Mesodermal cell (in vitro differentiated cells): Measurements from ENCODE around the gene SEC14L5.
"Not testable (repeated sequence)": the region's sequence is repeated elsewhere in the genome, so short reads cannot be mapped to it uniquely, and the experiment has no call there.

ENCODE experiments used
- H3K27ac ChIP-seq: 2 replicates; pipeline ENCODE4 v1.7.0; 2013; ENCODE audit warnings: mild to moderate bottlenecking, low read depth, low read length, moderate library complexity; ENCODE audit not compliant: severe bottlenecking
- H3K36me3 ChIP-seq: 2 replicates; pipeline ENCODE4 v1.7.1; 2013; ENCODE audit warnings: mild to moderate bottlenecking, low read length, moderate library complexity; ENCODE audit not compliant: control insufficient read depth, insufficient read depth
- H3K4me1 ChIP-seq: one replicate; pipeline ENCODE4 v1.7.1; 2013; ENCODE audit warnings: mild to moderate bottlenecking, low read length; ENCODE audit not compliant: insufficient read depth, control insufficient read depth, poor library complexity, severe bottlenecking
- H3K4me3 ChIP-seq: 2 replicates; pipeline ENCODE4 v1.7.0; 2013; ENCODE audit warnings: low read length, control low read depth, mild to moderate bottlenecking; ENCODE audit not compliant: insufficient read depth, poor library complexity, severe bottlenecking; ENCODE audit errors: extremely low read depth
- H3K9me3 ChIP-seq: 2 replicates; pipeline ENCODE4 v1.7.1; 2013; ENCODE audit warnings: mild to moderate bottlenecking, low read length, moderate library complexity; ENCODE audit not compliant: control insufficient read depth
- WGBS, 2 experiments: methylation state at CpG; one replicate each; pipeline ENCODE4 v1.1.5; 2013; ENCODE audit warnings: missing lambda C conversion rate in 2 of 2; ENCODE audit not compliant: insufficient coverage in 2 of 2; 5-methylcytosine and 5-hydroxymethylcytosine counted together

Gene SEC14L5

DNA sequence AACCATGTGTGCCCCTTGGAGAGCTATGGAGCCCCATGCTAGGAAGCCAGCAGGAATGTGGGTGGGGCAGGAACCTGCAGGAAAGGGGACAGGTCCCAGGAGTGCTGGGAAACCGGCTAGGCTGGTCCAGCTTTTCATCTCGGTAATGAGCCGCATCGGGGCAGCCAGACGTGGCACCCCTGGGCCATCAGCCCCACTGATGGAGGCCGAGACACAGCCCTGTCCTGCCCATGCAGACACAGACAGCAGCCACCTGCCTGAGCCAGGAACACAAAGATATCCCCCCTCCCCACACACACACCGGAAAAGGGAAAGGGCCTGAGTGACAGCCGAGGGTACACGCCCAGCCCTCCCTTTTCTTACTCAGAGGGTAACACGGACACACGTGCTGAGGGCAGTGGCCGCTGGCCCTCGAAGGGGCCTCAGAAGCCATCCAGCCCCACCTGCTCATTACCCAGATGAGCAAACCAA lies 39.3 kb upstream of the SEC14L5 start:
- Histone ChIP-seq H3K36me3 (no peaks in the 10 kb centered on the region), H3K4me3 (no peak overlapping the region), H3K9me3 (no peaks in the 10 kb centered on the region), H3K4me1 (peaks cover 7% of the 10 kb centered on the region), H3K27ac (no peak overlapping the region)
- 60 to 70% methylated on average over 2 to 8 of the region's 13 CpGs for WGBS, 2 experiments

DNA sequence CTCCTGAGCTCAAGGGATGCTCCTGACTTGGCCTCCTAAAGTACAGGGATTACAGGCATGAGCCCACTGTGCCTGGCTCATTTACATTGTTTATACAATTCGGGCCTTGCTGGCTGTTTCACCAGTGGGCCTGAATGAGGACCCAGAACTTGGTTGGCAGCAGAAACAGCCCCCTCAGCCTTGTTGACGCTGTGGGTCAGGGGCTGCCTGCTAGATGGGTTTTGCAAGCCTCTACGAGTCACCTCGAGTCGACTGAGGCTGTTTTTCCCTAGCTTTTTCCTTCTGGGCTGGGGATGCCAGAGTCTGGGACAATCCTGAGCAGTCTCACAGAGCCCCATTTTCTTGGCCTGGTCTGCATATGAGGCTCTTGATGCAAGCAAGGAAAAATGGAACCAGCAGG lies 37.3 kb upstream of the SEC14L5 start:
- Histone ChIP-seq H3K27ac (no peak overlapping the region), H3K4me3 (no peak overlapping the region), H3K4me1 (peaks cover 7% of the 10 kb centered on the region), H3K36me3 (no peaks in the 10 kb centered on the region), H3K9me3 (no peaks in the 10 kb centered on the region)
- WGBS, 2 experiments: 79 to 90% methylated on average over 5 of the region's 5 CpGs

DNA sequence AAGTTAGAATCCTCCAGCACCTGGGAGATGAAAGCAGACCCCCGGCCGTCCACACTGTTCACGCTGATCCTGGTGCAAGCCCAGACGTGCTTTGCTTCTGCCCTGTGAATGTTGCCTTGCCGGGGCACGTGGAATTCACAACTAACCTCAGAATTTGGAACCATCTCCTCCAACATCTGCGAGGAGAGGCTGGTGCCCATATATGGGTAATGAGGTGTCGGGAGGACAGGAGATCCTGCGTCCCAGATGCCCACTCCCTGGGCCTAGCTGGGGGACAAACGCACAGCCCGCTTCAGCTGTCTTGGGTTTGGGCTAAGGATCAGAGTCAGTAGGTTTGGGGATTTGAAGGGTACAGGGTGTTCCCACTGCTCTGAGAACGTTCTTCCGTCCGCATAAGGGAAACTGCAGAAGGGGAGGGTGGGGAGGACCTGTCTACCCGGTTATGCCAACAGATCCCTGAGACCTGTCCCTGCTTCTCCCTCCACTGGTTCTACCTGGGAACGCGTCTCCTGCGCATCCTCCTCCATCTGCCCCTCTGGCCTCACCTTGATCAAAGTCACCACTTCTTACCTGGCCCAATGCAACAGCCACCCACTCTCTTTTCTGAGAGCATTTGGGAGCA lies 35.3 kb upstream of the SEC14L5 start:
- Histone ChIP-seq H3K36me3 (no peaks in the 10 kb centered on the region), H3K4me1 (peaks cover 7% of the 10 kb centered on the region), H3K9me3 (peaks cover 10% of the 10 kb centered on the region), H3K4me3 (no peak overlapping the region), H3K27ac (no peak overlapping the region)
- WGBS, 2 experiments: 88 to 90% methylated on average over 15 to 16 of the region's 18 CpGs

DNA sequence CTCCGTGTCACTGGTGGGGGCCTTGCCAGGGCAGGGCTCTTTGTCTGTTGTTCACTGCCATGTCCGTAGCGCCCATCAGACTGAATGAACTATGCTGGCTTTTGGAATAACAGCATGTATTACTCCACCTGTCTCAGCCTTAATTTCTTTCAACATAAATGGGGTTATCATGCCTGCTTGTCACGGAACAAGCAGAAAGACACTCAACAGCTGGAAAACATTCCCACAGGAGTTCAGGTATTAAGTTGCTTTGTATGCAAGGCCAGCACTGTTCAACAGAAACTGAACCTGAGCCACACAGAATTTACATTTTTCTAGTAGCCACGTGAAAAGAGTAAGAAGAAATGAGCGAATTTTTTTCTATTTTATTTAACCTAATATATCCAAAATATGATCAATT lies 34.3 kb upstream of the SEC14L5 start:
- H3K36me3 ChIP-seq: no peaks in the 10 kb centered on the region
- 91 to 97% methylated on average over 3 of the region's 6 CpGs for WGBS, 2 experiments
- H3K4me3 ChIP-seq: no peak overlapping the region
- peaks cover 10% of the 10 kb centered on the region for H3K9me3 ChIP-seq
- H3K27ac ChIP-seq: no peak overlapping the region
- peaks cover 3% of the 10 kb centered on the region for H3K4me1 ChIP-seq

- 57 to 60% methylated on average over 9 to 10 of the region's 12 CpGs for WGBS, 2 experiments
- Histone ChIP-seq H3K9me3 (peaks cover 10% of the 10 kb centered on the region), H3K36me3 (no peaks in the 10 kb centered on the region), H3K27ac (no peak overlapping the region), H3K4me1 (peaks cover 3% of the 10 kb centered on the region), H3K4me3 (no peak overlapping the region)
These were observed 33.4 kb upstream of the SEC14L5 start for GRCh38 chr16:4924593-4925292.

- WGBS, 2 experiments: 76 to 86% methylated on average over 3 to 4 of the region's 5 CpGs
- peaks cover 3% of the 10 kb centered on the region for H3K4me1 ChIP-seq
- H3K9me3 ChIP-seq: peaks cover 10% of the 10 kb centered on the region
- no peak overlapping the region for H3K27ac ChIP-seq
- H3K36me3 ChIP-seq: no peaks in the 10 kb centered on the region
- H3K4me3 ChIP-seq: no peak overlapping the region
These were observed 32.9 kb upstream of the SEC14L5 start for GRCh38 chr16:4925293-4925607.

DNA sequence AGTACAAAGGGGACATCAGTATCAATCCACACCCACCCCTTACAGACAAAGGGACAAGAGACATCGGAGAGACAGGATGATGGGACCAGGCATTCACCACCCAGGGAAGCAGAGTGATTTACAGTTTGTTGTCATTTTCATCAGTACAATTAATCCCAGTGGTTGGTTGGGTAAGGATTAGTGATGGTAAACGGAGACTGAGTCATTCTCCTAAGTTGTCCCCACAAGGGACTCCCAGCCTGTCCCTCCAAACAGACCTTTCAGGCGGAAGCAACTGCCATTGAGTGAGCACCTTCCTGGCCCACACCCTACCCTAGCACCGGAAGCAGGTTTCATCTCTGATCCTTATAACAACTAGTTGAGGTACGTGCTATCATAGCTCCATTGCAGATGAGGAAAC lies 32.3 kb upstream of the SEC14L5 start:
- no peak overlapping the region for H3K4me3 ChIP-seq
- H3K36me3 ChIP-seq: no peaks in the 10 kb centered on the region
- WGBS, 2 experiments: 87 to 94% methylated on average over 2 to 3 of the region's 5 CpGs
- H3K9me3 ChIP-seq: peaks cover 10% of the 10 kb centered on the region
- peaks cover 3% of the 10 kb centered on the region for H3K4me1 ChIP-seq
- H3K27ac ChIP-seq: no peak overlapping the region

- 100% methylated on average over 1 of the region's 2 CpGs for WGBS, 2 experiments
- H3K4me3 ChIP-seq: no peak overlapping the region
These were observed 31.2 kb upstream of the SEC14L5 start for GRCh38 chr16:4926928-4927327.

DNA sequence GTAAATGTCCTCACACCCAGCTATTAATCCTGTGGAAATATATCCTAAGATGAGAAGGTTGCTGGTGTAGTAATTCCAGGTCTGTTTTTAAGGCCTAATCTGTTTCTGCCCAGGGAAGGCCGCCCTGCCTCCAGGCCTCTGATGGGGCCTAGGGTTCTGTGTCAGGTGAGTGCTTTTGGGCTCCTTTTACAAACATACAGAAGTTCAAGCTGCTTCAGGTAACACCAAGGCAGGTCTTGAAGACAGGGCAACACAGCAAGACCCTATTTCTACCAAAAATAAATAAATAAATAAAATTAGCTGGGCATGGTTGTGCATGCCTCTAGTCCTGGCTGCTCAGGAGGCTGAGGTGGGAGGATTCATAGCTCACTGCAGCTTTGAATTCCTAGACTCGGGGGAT lies 30.5 kb upstream of the SEC14L5 start:
- no peaks in the 10 kb centered on the region for H3K36me3 ChIP-seq
- 64 to 71% methylated on average over 2 of the region's 2 CpGs for WGBS, 2 experiments
- no peak overlapping the region for H3K4me3 ChIP-seq
- H3K9me3 ChIP-seq: peaks cover 10% of the 10 kb centered on the region
- peaks cover 2% of the 10 kb centered on the region for H3K4me1 ChIP-seq
- H3K27ac ChIP-seq: no peak overlapping the region

More at GRCh38 chr16:4926928-4927327, 31.2 kb upstream of the SEC14L5 start:
- Histone ChIP-seq H3K27ac (no peak overlapping the region), H3K4me1 (peaks cover 3% of the 10 kb centered on the region), H3K9me3 (peaks cover 10% of the 10 kb centered on the region), H3K36me3 (no peaks in the 10 kb centered on the region)

DNA sequence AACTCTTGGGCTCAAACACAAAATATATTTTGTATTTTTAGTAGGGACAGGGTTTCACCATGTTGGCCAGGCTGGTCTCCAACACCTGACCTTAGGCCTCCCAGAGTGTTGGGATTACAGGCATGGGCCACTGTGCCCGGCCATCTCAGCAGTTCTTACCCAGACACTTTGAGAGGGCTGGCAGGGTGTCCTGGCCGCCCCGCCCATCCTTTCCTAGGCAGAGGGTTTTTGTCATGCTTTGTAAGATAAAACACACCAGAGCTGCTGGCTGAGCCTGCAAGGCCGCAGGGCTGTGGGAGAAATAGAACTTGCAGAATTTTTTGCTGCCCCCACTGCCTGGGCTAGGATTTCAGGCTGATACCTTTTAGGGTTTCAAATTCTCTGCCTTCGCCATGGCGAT lies 29.9 kb upstream of the SEC14L5 start:
- H3K4me3 ChIP-seq: no peak overlapping the region
- H3K36me3 ChIP-seq: no peaks in the 10 kb centered on the region
- H3K4me1 ChIP-seq: no peaks in the 10 kb centered on the region
- no peak overlapping the region for H3K27ac ChIP-seq
- H3K9me3 ChIP-seq: peaks cover 10% of the 10 kb centered on the region
- WGBS, 2 experiments: 58 to 73% methylated on average over 2 to 4 of the region's 6 CpGs

GRCh38 chr16:4929619-4930018 lies 28.5 kb upstream of the SEC14L5 start:
- WGBS, 2 experiments: no CpG with 5 or more reads among the region's 4 CpGs
- H3K9me3 ChIP-seq, H3K4me1 ChIP-seq, H3K36me3 ChIP-seq, H3K27ac ChIP-seq, H3K4me3 ChIP-seq: not testable (repeated sequence)
